BJ (cell line): ENCODE results near the gene CACNA1G. TPM values are rescaled to one million over a fixed set of nuclear protein-coding genes. Genes with fewer than 3 reads are reported as not detected.

Experiments
- CTCF ChIA-PET: fragments of 350-600 bp; formaldehyde crosslinking; extraction: SDS; loops from one replicate; lab custom pipeline; 2021; ENCODE audit warnings: antibody characterized with exemption, inconsistent platforms; lab: Yijun Ruan, JAX
- POLR2A ChIA-PET: fragments of 300-600 bp; sonication (Branson Sonifier 250); formaldehyde crosslinking; extraction: SDS; loops from one replicate; lab custom pipeline; 2021; ENCODE audit warnings: antibody characterized with exemption; lab: Charles Lee
- DNase-seq: peaks from one replicate; pipeline ENCODE4 v3.0.0-alpha.2; 2011; ENCODE audit warnings: low read depth
- H3K27me3 ChIP-seq: 2 replicates; pipeline ENCODE4 v1.6.0; 2011; ENCODE audit warnings: low read length; ENCODE audit not compliant: control insufficient read depth, insufficient read depth
- H3K36me3 ChIP-seq: 2 replicates; pipeline ENCODE4 v1.5.1; 2011; ENCODE audit warnings: low read length; ENCODE audit not compliant: control insufficient read depth, insufficient read depth
- H3K4me3 ChIP-seq: 2 replicates; pipeline ENCODE4 v1.5.1; 2011; ENCODE audit warnings: low read depth, mild to moderate bottlenecking, control low read depth, low read length
- CTCF ChIP-seq: IDR thresholded peaks from 2 replicates; pipeline ENCODE4 v1.5.1; 2011; ENCODE audit warnings: low read depth, mild to moderate bottlenecking, control low read depth, inconsistent platforms, low read length, moderate library complexity; ENCODE audit not compliant: insufficient read depth
- polyA plus RNA-seq: library from polyadenylated mRNA; depleted of rRNA; stranded (reverse); fragments of >200 nt; gene quantifications from 2 replicates; pipeline ENCODE4 v1.2.3, GENCODE V29; 2011

The CACNA1G gene
- polyA plus RNA-seq, 1 experiment: 0.02 TPM

- TF ChIP-seq CTCF: no peak
- ChIA-PET POLR2A (interaction anchor here (0.7 kb wide), 1 partner anchor 19 kb away, joined by 3 read pairs; no protein-coding TSS in a partner anchor), CTCF (interaction anchor here (1.0 to 2.9 kb wide), 3 partner anchors 68 to 137 kb away, joined by 3 to 16 read pairs (median 13); no protein-coding TSS in a partner anchor)
- no peak overlapping the region for H3K4me3 ChIP-seq
- DNase-seq: no peak
- H3K27me3 ChIP-seq: peaks cover 29% of the 10 kb centered on the region
- H3K36me3 ChIP-seq: peaks cover 9% of the 10 kb centered on the region
Observed at GRCh38 chr17:50557630-50558029, 2.9 kb upstream of the CACNA1G start.

GRCh38 chr17:50558091-50558490 is 2.4 kb upstream of the CACNA1G start:
- DNase-seq: no peak
- POLR2A ChIA-PET: no interaction called here
- CTCF ChIA-PET: interaction anchor here (1.0 to 2.9 kb wide), 3 partner anchors 68 to 137 kb away, joined by 3 to 16 read pairs (median 13); no protein-coding TSS in a partner anchor
- no peak overlapping the region for H3K4me3 ChIP-seq
- no peak for TF ChIP-seq CTCF
- peaks cover 9% of the 10 kb centered on the region for H3K36me3 ChIP-seq
- H3K27me3 ChIP-seq: peaks cover 34% of the 10 kb centered on the region

GRCh38 chr17:50558581-50558940 is 2.0 kb upstream of the CACNA1G start:
- CTCF ChIA-PET: interaction anchor here (1.0 to 5.3 kb wide), 3 partner anchors 7 to 72 kb away, joined by 3 to 41 read pairs (median 13); no protein-coding TSS in a partner anchor
- TF ChIP-seq CTCF: no peak
- H3K27me3 ChIP-seq: peaks cover 38% of the 10 kb centered on the region
- DNase-seq: no peak
- POLR2A ChIA-PET: no interaction called here
- H3K4me3 ChIP-seq: no peak overlapping the region
- H3K36me3 ChIP-seq: peaks cover 8% of the 10 kb centered on the region

- Histone ChIP-seq H3K4me3 (no peak overlapping the region), H3K36me3 (peaks cover 7% of the 10 kb centered on the region), H3K27me3 (peaks cover 40% of the 10 kb centered on the region)
- ChIA-PET CTCF (interaction anchor here (1.2 to 5.3 kb wide), 7 partner anchors 8 to 122 kb away, joined by 4 to 41 read pairs (median 5); no protein-coding TSS in a partner anchor), POLR2A (no interaction called here)
- DNase-seq: no peak
- TF ChIP-seq CTCF: no peak
Observed at GRCh38 chr17:50558941-50559614, 1.4 kb upstream of the CACNA1G start.

- no peak for TF ChIP-seq CTCF
- Histone ChIP-seq H3K4me3 (peak overlapping the region; percentile 37), H3K27me3 (peaks cover 40% of the 10 kb centered on the region), H3K36me3 (peaks cover 5% of the 10 kb centered on the region)
- ChIA-PET POLR2A (no interaction called here), CTCF (interaction anchor here (1.1 to 6.2 kb wide), 10 partner anchors 8 to 135 kb away, joined by 3 to 41 read pairs (median 5); no protein-coding TSS in a partner anchor)
- DNase-seq: no peak
Observed at GRCh38 chr17:50559674-50560184, 786 bp upstream of the CACNA1G start.
